Loucy (cell line): ENCODE results near the gene CPSF4L.

Source experiments
- CTCF ChIP-seq: fragments of 200-600 bp; sonication (generic); conservative IDR thresholded peaks from 2 replicates; pipeline ENCODE4 v1.5.1; 2014; ENCODE audit warnings: mild to moderate bottlenecking, antibody characterized with exemption, low read length
- EZH2phosphoT487 ChIP-seq: fragments of 200-600 bp; IDR thresholded peaks from 2 replicates; pipeline ENCODE4 v1.6.1; 2018; ENCODE audit warnings: antibody characterized with exemption, mild to moderate bottlenecking, moderate library complexity, borderline replicate concordance

- TF ChIP-seq CTCF: no peak
- TF ChIP-seq EZH2phosphoT487: no peak
Observed at GRCh38 chr17:73285603-73285908, 23.9 kb upstream of the CPSF4L start.
